Nephron (organoid): ENCODE data around the gene KLC3.
A peak's percentile ranks its signal among the peaks of the same experiment; 100 is the strongest.

Source experiments
- H3K27ac Mint-ChIP-seq, 3 experiments: 2 replicates each; pipeline ENCODE4 v1.8.0; 2020; ENCODE audit warnings: mixed read lengths in 3 of 3, mild to moderate bottlenecking in 2 of 3, moderate library complexity in 1 of 3
- H3K27me3 Mint-ChIP-seq: 2 replicates; pipeline ENCODE4 v1.8.0; 2021; ENCODE audit warnings: low read depth, mild to moderate bottlenecking, moderate library complexity, mixed read lengths
- H3K36me3 Mint-ChIP-seq: 2 replicates; pipeline ENCODE4 v1.8.0; 2020; ENCODE audit warnings: low read depth, mixed read lengths
- H3K4me1 Mint-ChIP-seq: 2 replicates; pipeline ENCODE4 v1.8.0; 2020; ENCODE audit warnings: mixed read lengths
- H3K4me3 Mint-ChIP-seq, 3 experiments: 2 replicates each; pipeline ENCODE4 v1.8.0; 2020; ENCODE audit warnings: mild to moderate bottlenecking in 3 of 3, mixed read lengths in 3 of 3, moderate library complexity in 2 of 3
- H3K9me3 Mint-ChIP-seq: 2 replicates; pipeline ENCODE4 v1.8.0; 2020; ENCODE audit warnings: mixed read lengths
- TF ChIP-seq, protein P1 (sequence below), 3 experiments: fragments of 200-600 bp; sonication (generic); IDR thresholded peaks; one replicate each; pipeline ENCODE4 v1.5.0; 2021; ENCODE audit warnings: antibody characterized with exemption in 3 of 3; ENCODE audit not compliant: unreplicated experiment in 3 of 3

KLC3 gene

DNA sequence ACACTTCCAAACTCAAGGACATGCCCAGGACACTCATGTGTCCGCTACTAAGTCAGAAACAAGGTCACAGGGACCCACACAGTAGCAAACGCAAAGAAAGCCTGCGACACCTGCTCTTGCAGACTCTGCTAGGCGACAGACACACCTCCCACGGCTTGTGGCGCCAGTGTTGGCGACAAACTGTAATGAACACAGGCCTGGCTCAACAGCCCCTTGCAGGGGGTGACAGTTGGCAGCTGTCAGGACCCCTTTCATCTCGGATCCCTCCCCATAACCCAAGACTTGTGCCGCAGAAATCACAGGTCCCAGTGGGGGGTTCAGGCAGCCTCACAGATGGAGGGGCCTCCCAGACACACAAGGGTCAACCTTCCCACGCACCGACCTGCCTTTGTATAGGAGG is 18.2 kb upstream of the KLC3 start:
- Mint-ChIP-seq H3K27ac (peak overlapping the region; percentile 67 to 82 (median 74)), H3K4me1 (peaks cover 19% of the 10 kb centered on the region), H3K27me3 (peaks cover 22% of the 10 kb centered on the region), H3K9me3 (no peaks in the 10 kb centered on the region), H3K4me3 (peak overlapping the region in 2 of 3 experiments; percentile 62 to 83), H3K36me3 (no peaks in the 10 kb centered on the region)
- TF ChIP-seq, protein P1, sequence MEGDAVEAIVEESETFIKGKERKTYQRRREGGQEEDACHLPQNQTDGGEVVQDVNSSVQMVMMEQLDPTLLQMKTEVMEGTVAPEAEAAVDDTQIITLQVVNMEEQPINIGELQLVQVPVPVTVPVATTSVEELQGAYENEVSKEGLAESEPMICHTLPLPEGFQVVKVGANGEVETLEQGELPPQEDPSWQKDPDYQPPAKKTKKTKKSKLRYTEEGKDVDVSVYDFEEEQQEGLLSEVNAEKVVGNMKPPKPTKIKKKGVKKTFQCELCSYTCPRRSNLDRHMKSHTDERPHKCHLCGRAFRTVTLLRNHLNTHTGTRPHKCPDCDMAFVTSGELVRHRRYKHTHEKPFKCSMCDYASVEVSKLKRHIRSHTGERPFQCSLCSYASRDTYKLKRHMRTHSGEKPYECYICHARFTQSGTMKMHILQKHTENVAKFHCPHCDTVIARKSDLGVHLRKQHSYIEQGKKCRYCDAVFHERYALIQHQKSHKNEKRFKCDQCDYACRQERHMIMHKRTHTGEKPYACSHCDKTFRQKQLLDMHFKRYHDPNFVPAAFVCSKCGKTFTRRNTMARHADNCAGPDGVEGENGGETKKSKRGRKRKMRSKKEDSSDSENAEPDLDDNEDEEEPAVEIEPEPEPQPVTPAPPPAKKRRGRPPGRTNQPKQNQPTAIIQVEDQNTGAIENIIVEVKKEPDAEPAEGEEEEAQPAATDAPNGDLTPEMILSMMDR (IDR thresholded peaks at IDR 0.05; ENCODE audit: unreplicated experiment in 3 of 3): no peak

GRCh38 chr19:45322744-45323281 is 17.7 kb upstream of the KLC3 start, which contains the start of gene CKM:
CKM (minus strand) TSS chr19:45322875; CDS start chr19:45319713, 3,162 bp downstream.
- Mint-ChIP-seq H3K4me3 (peak within 1 kb of the TSS; percentile 62 to 83 (median 65)), H3K9me3 (no peaks in the 10 kb centered on the region), H3K27me3 (peaks cover 17% of the 10 kb centered on the region), H3K36me3 (no peaks in the 10 kb centered on the region), H3K27ac (peak within 1 kb of the TSS; percentile 67 to 82 (median 74)), H3K4me1 (peaks cover 19% of the 10 kb centered on the region)
- TF ChIP-seq, protein P1 (IDR thresholded peaks at IDR 0.05; ENCODE audit: unreplicated experiment in 3 of 3): no peak

DNA sequence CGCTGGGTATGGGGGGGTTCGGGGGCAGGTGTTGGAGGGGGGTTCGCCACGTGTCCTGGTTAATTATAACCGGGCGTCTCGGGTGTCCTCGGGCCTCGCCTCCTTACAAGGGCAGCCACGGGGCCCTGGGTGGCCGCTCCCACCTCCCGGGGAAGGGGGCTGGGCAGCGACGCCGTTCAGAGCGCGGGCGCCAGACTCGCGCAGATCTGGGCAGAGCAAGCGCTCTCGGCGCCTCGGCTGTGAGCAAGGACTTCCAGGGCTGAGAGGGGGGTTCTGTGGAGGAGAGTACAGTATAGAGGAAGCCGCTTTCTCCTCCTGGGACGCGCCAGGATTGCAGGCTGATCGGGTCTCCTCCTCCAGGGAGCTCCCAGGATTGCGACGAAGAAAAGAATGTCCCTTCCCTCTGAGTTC is 16.9 kb upstream of the KLC3 start:
- Mint-ChIP-seq H3K36me3 (no peaks in the 10 kb centered on the region), H3K9me3 (no peaks in the 10 kb centered on the region), H3K27me3 (peaks cover 11% of the 10 kb centered on the region), H3K4me1 (peaks cover 19% of the 10 kb centered on the region), H3K4me3 (peak overlapping the region; percentile 43 to 72 (median 65)), H3K27ac (peak overlapping the region in 1 of 3 experiments; percentile 73)
- TF ChIP-seq, protein P1 (IDR thresholded peaks at IDR 0.05; ENCODE audit: unreplicated experiment in 3 of 3): no peak

DNA sequence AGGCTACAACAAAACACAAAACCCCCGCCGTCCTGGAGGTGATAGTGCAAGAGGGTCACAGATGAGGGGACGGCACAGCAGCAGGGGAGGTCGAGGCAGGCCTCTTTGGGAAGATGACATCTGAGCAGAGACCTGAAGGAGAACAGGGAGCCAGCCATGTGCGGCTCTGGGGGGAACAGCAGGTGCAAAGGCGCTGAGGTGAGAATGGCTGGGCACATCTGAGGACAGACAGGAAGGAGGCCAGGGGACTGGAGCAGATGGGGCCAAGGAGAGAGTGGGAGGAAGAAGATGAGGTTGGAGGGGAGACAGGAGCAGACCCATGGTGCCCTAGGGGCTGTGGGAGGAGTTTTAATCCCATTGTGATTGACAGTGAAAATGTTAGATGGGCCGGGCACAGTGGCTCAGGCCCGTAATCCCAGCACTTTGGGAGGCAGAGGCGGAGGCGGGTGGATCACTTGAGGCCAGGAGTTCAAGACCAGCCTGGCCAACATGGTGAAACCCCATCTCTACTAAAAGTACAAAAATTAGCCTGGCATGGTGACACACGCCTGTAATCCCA is 16.1 kb upstream of the KLC3 start:
- no peaks in the 10 kb centered on the region for H3K36me3 Mint-ChIP-seq
- H3K27ac Mint-ChIP-seq: peak overlapping the region in 2 of 3 experiments; percentile 6 to 73
- H3K27me3 Mint-ChIP-seq: peaks cover 11% of the 10 kb centered on the region
- H3K4me1 Mint-ChIP-seq: peaks cover 19% of the 10 kb centered on the region
- TF ChIP-seq, protein P1 (IDR thresholded peaks at IDR 0.05; ENCODE audit: unreplicated experiment in 3 of 3): no peak
- H3K4me3 Mint-ChIP-seq: peak overlapping the region; percentile 43 to 72 (median 65)
- no peaks in the 10 kb centered on the region for H3K9me3 Mint-ChIP-seq

DNA sequence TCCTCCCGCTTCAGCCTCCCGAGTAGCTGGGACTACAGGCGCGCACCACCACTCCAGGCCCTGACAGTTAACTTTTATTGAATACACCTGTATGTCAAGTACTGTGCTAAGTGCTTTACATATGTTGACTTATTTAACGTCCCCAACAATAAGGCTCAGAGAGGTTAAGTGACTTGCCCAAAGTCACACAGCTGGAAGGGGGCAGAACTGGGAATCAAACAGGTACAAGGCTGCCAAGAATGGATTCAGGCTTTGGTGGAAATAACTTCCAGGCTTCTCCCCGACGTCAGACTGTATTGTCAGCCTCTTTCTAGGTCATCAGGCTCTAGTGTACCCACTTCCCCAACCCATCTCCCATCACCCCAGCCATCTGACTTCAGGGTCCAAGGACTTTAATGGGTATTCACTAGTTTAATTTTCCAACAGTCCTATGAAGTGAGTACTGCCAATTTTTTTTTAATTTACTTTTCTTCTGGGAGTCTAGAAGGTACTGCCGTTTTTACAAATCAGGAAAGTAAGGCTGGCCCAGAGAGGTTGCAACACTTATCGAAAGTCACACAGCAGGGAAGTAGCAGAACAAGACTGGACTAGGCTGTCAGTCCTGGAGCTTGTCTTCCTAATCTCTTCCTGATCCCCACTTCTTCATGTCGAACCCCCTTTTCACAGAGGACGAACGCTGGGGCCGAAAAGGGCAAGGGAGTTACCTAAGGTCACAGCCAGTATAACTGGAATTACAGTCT is 13.0 kb upstream of the KLC3 start:
- TF ChIP-seq, protein P1 (IDR thresholded peaks at IDR 0.05; ENCODE audit: unreplicated experiment in 3 of 3): no peak
- peaks cover 9% of the 10 kb centered on the region for H3K27me3 Mint-ChIP-seq
- no peak overlapping the region for H3K27ac Mint-ChIP-seq

More for the DNA sequence above, 13.0 kb upstream of the KLC3 start:
- no peak overlapping the region for H3K4me3 Mint-ChIP-seq
- H3K4me1 Mint-ChIP-seq: peaks cover 12% of the 10 kb centered on the region
- H3K36me3 Mint-ChIP-seq: no peaks in the 10 kb centered on the region
- H3K9me3 Mint-ChIP-seq: no peaks in the 10 kb centered on the region
